Thyroid gland (tissue), 4 donors: ENCODE results near the gene MT4. TPM values are rescaled to one million over a fixed set of nuclear protein-coding genes. Genes with fewer than 3 reads are reported as not detected.

Experiments
- DNase-seq, 2 donors: peaks; one replicate each; pipeline ENCODE4 v3.0.0-alpha.2; 2019
- H3K27ac ChIP-seq, 3 donors: fragments of 200-600 bp; sonication (generic); 1 replicate in 2 of 3; 2 replicates in 1 of 3; pipeline ENCODE4 v1.5.1; 2016 to 2019; ENCODE audit warnings: mild to moderate bottlenecking in 1 of 3, moderate library complexity in 1 of 3
- H3K27me3 ChIP-seq: fragments of 200-600 bp; sonication (generic); one replicate; pipeline ENCODE4 v1.5.1; 2019
- H3K36me3 ChIP-seq, 2 donors: fragments of 200-600 bp; sonication (generic); one replicate each; pipeline ENCODE4 v1.5.1; 2016 to 2019
- H3K4me1 ChIP-seq, 2 donors: fragments of 200-600 bp; sonication (generic); one replicate each; pipeline ENCODE4 v1.5.1; 2017 to 2019
- H3K4me3 ChIP-seq, 3 donors: fragments of 200-600 bp; sonication (generic); replicated peaks in 1 of 3; 1 replicate in 2 of 3; 2 replicates in 1 of 3; pipeline ENCODE4 v1.5.1; 2016; ENCODE audit warnings: mild to moderate bottlenecking in 1 of 3
- H3K9me3 ChIP-seq: fragments of 200-600 bp; sonication (generic); one replicate; pipeline ENCODE4 v1.5.1; 2017
- POLR2A ChIP-seq, 2 donors: fragments of 450-650 bp; IDR thresholded peaks; one replicate each; pipeline ENCODE4 v1.6.1; 2017; ENCODE audit warnings: antibody characterized with exemption in 2 of 2, mild to moderate bottlenecking in 2 of 2, moderate library complexity in 1 of 2
- WGBS, 2 donors: methylation state at CpG; one replicate each; pipeline ENCODE4 v1.1.5; 2017; 5-methylcytosine and 5-hydroxymethylcytosine counted together
- intact Hi-C: fragments of 100-400 bp; cut with DNase I; formaldehyde crosslinking; loops from one replicate; pipeline ENCODE4 v1.15.1; 2023
- total RNA-seq, 4 donors: library from RNA; depleted of rRNA; stranded (reverse); fragments of >200 nt; gene quantifications; one replicate each; pipeline ENCODE4 v1.2.3, GENCODE V29; 2016
- TF ChIP-seq, protein P1 (sequence below), 6 experiments: fragments of 200-600 bp in 3 of 6; fragments of 450-650 bp in 3 of 6; sonication (generic) in 3 of 6; IDR thresholded peaks; one replicate each; pipeline ENCODE4 v1.5.1; 2016 to 2019; ENCODE audit warnings: antibody characterized with exemption in 6 of 6, mild to moderate bottlenecking in 2 of 6, inconsistent platforms in 1 of 6, moderate library complexity in 1 of 6

The MT4 gene
- total RNA-seq, 4 donors from 2014 or later: not detected

- intact Hi-C loops: loop anchor here (5.0 to 10.0 kb wide), 2 partner anchors 81 to 91 kb away; no protein-coding TSS in a partner anchor
- Histone ChIP-seq H3K27me3 (no peaks in the 10 kb centered on the region), H3K9me3 (no peaks in the 10 kb centered on the region), H3K36me3 (no peaks in the 10 kb centered on the region), H3K4me3 (no peak overlapping the region), H3K4me1 (peaks cover 40 to 42% of the 10 kb centered on the region in 2 donors), H3K27ac (peak overlapping the region; percentile 89 to 98 (median 97))
- WGBS, 2 donors: 57 to 74% methylated on average over 3 of the region's 3 CpGs
- TF ChIP-seq, protein P1, sequence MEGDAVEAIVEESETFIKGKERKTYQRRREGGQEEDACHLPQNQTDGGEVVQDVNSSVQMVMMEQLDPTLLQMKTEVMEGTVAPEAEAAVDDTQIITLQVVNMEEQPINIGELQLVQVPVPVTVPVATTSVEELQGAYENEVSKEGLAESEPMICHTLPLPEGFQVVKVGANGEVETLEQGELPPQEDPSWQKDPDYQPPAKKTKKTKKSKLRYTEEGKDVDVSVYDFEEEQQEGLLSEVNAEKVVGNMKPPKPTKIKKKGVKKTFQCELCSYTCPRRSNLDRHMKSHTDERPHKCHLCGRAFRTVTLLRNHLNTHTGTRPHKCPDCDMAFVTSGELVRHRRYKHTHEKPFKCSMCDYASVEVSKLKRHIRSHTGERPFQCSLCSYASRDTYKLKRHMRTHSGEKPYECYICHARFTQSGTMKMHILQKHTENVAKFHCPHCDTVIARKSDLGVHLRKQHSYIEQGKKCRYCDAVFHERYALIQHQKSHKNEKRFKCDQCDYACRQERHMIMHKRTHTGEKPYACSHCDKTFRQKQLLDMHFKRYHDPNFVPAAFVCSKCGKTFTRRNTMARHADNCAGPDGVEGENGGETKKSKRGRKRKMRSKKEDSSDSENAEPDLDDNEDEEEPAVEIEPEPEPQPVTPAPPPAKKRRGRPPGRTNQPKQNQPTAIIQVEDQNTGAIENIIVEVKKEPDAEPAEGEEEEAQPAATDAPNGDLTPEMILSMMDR (IDR thresholded peaks at IDR 0.05): no peak
- no peak for TF ChIP-seq POLR2A (IDR thresholded peaks at IDR 0.05)
- DNase-seq: peak; percentile 63 to 66
Observed at GRCh38 chr16:56606071-56606475, 41.2 kb downstream of the MT4 start.

- Histone ChIP-seq H3K4me3 (no peak overlapping the region), H3K4me1 (peaks cover 45 to 47% of the 10 kb centered on the region in 2 donors), H3K27me3 (no peaks in the 10 kb centered on the region), H3K9me3 (no peaks in the 10 kb centered on the region), H3K36me3 (no peaks in the 10 kb centered on the region), H3K27ac (peak overlapping the region; percentile 89 to 98 (median 97))
- peak; percentile 59 to 63 for DNase-seq
- 28% methylated on average over 8 of the region's 8 CpGs for WGBS, 2 donors
- TF ChIP-seq POLR2A (IDR thresholded peaks at IDR 0.05): no peak
- TF ChIP-seq, protein P1 (IDR thresholded peaks at IDR 0.05): no peak
- intact Hi-C loops: loop anchor here (5.0 to 10.0 kb wide), 2 partner anchors 81 to 92 kb away; no protein-coding TSS in a partner anchor
Observed at GRCh38 chr16:56606476-56607108, 41.7 kb downstream of the MT4 start.

DNA sequence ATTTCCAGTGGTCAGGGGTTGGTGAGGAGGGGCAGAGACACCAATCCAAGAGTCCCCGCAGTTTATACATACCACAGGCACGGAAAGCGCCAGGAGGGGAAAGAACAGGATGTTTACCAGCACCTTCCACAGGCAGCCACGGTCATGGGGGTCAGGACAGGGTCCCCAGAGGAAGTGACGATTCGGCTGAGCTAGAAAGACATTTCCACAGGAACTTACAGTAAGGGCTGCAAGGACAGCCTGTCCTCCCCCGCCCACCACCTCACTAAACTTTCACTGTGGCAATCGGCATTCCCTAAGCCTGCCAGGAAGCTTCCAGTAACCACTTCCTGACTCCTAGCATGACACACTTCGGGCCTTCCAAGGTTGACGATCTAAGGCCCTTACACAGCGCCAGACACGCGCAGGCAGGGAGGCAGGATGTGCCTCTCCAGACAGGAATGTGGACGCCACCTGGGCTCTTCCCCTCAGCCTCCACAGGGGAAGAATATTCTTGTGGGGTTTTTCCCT is 42.3 kb downstream of the MT4 start:
- Histone ChIP-seq H3K4me3 (no peak overlapping the region), H3K4me1 (peaks cover 47 to 51% of the 10 kb centered on the region in 2 donors), H3K36me3 (no peaks in the 10 kb centered on the region), H3K9me3 (no peaks in the 10 kb centered on the region), H3K27ac (peak overlapping the region; percentile 89 to 98 (median 97)), H3K27me3 (no peaks in the 10 kb centered on the region)
- 62 to 73% methylated on average over 14 of the region's 14 CpGs for WGBS, 2 donors
- intact Hi-C loops: loop anchor here (5.0 to 10.0 kb wide), 2 partner anchors 80 to 92 kb away; no protein-coding TSS in a partner anchor
- peak; percentile 70 to 72 for DNase-seq
- TF ChIP-seq POLR2A (IDR thresholded peaks at IDR 0.05): no peak
- TF ChIP-seq, protein P1 (IDR thresholded peaks at IDR 0.05): no peak

DNA sequence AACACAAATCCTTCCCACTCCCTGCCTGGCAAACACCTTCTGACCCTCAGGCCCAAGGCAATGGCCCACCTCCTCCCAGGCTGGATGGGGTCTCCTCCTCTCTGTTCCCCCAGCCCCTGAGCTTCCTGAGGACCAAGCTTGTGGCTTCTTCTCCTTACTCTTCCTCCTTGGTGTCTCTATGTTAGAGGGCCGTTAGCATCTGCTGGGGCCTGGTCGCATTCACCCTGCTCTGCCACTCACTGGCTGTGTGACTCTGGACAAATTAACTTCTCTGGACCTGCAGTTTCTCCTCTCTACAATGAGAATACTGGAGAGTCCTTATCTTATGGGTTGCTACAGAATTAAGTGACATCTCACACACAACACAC is 42.8 kb downstream of the MT4 start:
- TF ChIP-seq POLR2A (IDR thresholded peaks at IDR 0.05): no peak
- TF ChIP-seq, protein P1 (IDR thresholded peaks at IDR 0.05): no peak
- Histone ChIP-seq H3K9me3 (no peaks in the 10 kb centered on the region), H3K36me3 (no peaks in the 10 kb centered on the region), H3K4me3 (peak overlapping the region in 1 of 3 donors; percentile 64), H3K4me1 (peaks cover 47 to 51% of the 10 kb centered on the region in 2 donors), H3K27me3 (no peaks in the 10 kb centered on the region), H3K27ac (peak overlapping the region; percentile 89 to 98 (median 97))
- intact Hi-C loops: loop anchor here (5.0 to 10.0 kb wide), 2 partner anchors 80 to 93 kb away; no protein-coding TSS in a partner anchor
- DNase-seq: no peak
- 70 to 93% methylated on average over 2 of the region's 2 CpGs for whole genome bisulfite sequencing, 2 donors
